ACHN (cell line): ENCODE measurements around the gene SRR.

ENCODE experiments used
- DNase-seq: peaks from one replicate; pipeline ENCODE4 v3.0.0-alpha.2; 2015
- in situ Hi-C: cut with HindIII; loops from 2 replicates; pipeline ENCODE4 v1.10.0; 2017; ENCODE audit warnings: low sequenced_read_pairs, low pct_ligation_motif_present, low pct_unique_long_range_greater_than_20kb

The SRR gene

GRCh38 chr17:2363851-2364762 is 60.4 kb downstream of the SRR start:
- DNase-seq: no peak
- in situ Hi-C loops: no loop called here

DNA sequence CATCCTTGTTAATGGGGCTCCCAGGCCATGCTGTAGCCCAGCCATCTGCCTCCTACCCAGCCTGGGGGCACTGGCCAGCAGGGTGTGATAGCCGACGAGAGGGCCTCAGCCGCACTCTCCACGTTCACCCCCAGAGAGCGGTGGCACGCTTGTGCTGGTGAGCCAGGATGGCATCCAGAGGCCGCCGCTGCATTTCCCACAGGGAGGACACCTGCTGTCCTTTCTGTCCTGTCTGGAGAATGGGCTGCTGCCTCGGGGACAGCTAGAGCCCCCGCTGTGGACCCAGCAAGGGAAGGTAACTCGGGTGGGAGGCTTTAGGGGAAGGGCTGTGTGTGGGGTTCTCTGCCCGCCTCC is 61.0 kb downstream of the SRR start:
- in situ Hi-C loops: no loop called here
- no peak for DNase-seq

- no peak for DNase-seq
- in situ Hi-C loops: no loop called here
Measured at GRCh38 chr17:2365132-2365531, 61.4 kb downstream of the SRR start.

DNA sequence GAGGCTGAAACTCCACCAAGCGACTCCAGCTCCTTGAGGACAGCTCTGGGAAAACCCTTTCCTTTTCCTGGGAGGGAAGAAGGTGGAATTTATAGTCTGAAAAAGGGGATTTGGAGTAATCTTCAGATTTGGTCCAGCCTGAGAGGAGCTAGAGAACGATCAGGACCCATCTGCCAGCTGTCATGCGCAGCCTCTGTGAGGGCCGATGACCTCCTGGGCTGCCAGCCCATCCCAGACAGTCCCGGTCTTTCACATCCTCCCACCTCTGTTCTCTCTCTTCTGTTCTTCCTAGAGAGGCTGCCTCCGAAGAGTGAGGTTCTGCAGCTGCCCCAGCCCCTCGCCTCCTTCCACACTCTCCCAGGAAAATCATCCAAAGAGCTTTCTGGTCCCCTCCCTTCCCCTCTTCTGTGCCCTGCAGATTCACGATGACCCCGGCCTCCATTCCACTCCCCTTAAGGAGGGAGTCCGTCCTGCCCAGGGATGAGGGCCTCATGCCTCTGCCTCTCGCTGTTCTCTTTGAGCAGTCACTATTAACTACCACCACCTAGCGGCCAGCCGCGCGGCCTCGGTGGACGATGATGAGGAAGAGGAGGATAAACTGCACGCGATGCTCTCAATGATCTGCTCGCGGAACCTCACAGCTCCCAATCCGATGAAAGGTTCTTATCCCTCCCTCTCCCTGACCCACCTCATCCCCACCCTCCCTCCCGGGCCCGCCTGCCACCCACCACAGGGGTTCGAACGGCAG is 63.2 kb downstream of the SRR start:
- in situ Hi-C loops: no loop called here

GRCh38 chr17:2368359-2368758 is 64.6 kb downstream of the SRR start:
- in situ Hi-C loops: no loop called here
- DNase-seq: no peak

More for the DNA sequence above, 63.2 kb downstream of the SRR start:
- no peak for DNase-seq

DNA sequence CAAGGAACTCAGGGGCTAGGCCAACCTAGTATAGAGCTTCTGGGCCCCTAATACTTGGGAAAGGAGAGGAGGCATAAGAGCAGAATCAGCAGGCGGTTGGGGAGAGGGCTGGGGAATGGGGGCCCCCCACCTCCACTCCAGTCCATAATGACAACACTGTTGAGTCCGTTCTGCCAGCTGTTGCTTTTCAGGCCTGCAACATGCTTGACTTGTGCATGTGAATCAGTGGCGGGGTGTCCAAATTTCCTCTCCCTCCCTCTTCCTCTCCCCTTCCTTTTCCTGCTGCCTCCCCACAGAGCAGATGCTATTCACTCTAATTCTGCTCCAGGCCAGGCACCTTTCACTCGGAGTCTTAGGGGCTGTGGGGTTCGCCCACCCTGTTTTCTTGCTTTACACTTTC is 65.3 kb downstream of the SRR start:
- DNase-seq: no peak
- in situ Hi-C loops: no loop called here

DNA sequence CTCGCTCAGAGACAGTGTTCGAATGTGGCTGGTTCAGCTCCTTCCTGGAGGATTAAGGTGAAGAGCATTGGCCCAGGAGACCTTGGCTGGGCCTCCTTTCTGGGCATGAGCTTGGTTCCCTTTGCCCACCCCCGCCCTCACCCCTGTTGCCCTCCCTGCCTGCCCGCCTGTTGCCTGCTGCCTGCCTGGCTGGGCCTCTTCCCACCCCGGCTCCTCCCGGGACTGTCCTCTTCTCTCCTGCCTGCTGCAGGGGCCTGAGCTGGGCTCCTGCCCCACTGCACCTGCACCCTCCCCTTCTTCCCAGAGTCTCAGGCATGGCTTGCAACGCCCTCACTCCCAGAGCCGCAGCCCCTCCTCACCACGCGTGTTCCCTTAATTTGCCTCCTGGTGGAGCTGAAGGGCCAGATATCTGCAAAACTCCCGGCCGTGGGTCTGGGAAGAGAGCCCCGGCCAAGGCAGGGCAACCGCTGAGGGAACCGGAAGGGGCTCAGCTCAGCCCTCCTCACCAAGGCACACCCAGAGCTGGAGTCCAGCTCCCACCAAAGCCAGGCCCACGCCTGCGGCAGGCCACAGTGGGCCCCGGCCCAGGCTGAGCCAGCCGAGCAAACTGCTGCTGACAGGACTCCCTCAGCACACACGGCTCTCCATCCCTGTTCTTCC is 65.9 kb downstream of the SRR start:
- no peak for DNase-seq
- in situ Hi-C loops: no loop called here

GRCh38 chr17:2370211-2370589 is 66.5 kb downstream of the SRR start:
- DNase-seq: no peak
- in situ Hi-C loops: no loop called here

DNA sequence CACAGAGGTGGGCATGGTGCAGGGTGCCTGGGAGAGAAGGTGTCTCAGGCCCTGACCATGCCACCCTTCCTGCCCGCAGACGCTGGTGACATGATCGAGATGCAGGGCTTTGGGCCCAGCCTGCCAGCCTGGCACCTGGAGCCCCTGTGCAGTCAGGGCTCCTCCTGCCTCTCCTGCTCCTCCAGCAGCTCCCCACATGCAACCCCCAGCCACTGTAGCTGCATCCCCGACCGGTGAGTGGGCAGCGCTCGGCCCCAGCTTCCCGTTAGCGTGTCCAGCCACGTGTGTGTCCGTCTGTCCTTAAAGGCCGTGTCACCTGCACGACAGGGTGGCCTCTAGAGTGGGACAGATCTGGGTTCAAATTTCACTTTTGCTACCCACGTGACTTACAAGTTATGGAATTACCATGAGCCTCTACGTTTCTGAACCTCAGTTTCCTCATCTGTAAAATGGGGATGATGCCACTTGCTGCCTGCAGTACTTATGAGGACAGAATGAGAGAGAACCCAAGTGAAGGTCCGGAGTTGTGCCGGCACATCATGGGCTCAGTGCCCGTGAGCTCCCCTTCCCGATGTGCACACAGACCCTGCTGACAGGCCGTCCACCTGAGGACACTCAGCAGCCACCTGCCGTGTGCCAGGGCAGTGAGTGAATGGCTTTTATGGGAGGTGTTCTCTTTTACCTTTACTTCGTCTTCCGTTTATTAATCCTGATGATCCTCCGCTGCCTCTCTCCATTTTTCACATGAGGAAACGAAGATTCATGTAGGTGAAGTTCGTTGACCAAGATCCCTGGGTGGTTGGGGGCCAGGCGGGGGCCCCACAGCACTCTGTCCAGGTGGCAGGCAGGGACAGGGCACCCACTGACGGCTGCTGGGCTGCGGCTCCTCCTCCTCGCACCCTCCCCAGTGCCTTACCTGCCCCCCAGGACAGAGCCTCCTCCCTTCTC is 67.7 kb downstream of the SRR start:
- in situ Hi-C loops: no loop called here
- DNase-seq: no peak

- in situ Hi-C loops: no loop called here
- no peak for DNase-seq
Measured at GRCh38 chr17:2372180-2372579, 68.4 kb downstream of the SRR start.

- in situ Hi-C loops: no loop called here
- DNase-seq: no peak
Measured at GRCh38 chr17:2372681-2373080, 68.9 kb downstream of the SRR start.

- no peak for DNase-seq
- in situ Hi-C loops: no loop called here
Measured at GRCh38 chr17:2373179-2373578, 69.4 kb downstream of the SRR start.
